GM12878 (cell line): ENCODE data around the gene DLK1.

Experiments
- ATF7 ChIP-seq: fragments of 450-650 bp; IDR thresholded peaks from 2 replicates; pipeline ENCODE4 v1.6.1; 2016; ENCODE audit warnings: low read depth, mild to moderate bottlenecking
- CREM ChIP-seq: IDR thresholded peaks from 2 replicates; pipeline ENCODE4 v1.6.1; 2014; ENCODE audit warnings: antibody characterized with exemption, low read depth
- CTCF ChIP-seq, 3 experiments: IDR thresholded peaks in 2 of 3; conservative IDR thresholded peaks in 1 of 3; 2 replicates each; pipeline ENCODE4 v1.5.1; 2011; ENCODE audit warnings: low read depth in 3 of 3, low read length in 3 of 3, mild to moderate bottlenecking in 3 of 3, control low read depth in 2 of 3, moderate library complexity in 2 of 3, inconsistent platforms in 1 of 3, mixed read lengths in 1 of 3; ENCODE audit not compliant: control insufficient read depth in 2 of 3, insufficient read depth in 1 of 3; ENCODE audit errors: extremely low read depth in 1 of 3
- NR2C1 ChIP-seq: fragments of 450-650 bp; IDR thresholded peaks from 2 replicates; pipeline ENCODE4 v1.6.1; 2017; ENCODE audit warnings: antibody characterized with exemption, mild to moderate bottlenecking, moderate library complexity
- NRF1 ChIP-seq: conservative IDR thresholded peaks from 2 replicates; pipeline ENCODE4 v1.6.1; 2011; ENCODE audit warnings: mild to moderate bottlenecking, low read depth, low read length, improper control_type of control experiment
- POLR2A ChIP-seq: IDR thresholded peaks from 2 replicates; pipeline ENCODE4 v1.6.1; 2011; ENCODE audit warnings: low read depth, mild to moderate bottlenecking, low read length
- SUZ12 ChIP-seq: fragments of 200-600 bp; sonication (generic); IDR thresholded peaks from one replicate; pipeline ENCODE4 v1.6.1; 2018; ENCODE audit warnings: antibody characterized with exemption, mild to moderate bottlenecking; ENCODE audit not compliant: unreplicated experiment

GRCh38 chr14:100723135-100723829 lies 3.4 kb upstream of the DLK1 start:
- TF ChIP-seq ATF7 (no peak), CTCF (IDR thresholded peaks at IDR 0.05 in 2 of 3, conservative IDR thresholded peaks at IDR 0.05 in 1 of 3; ENCODE audit: control insufficient read depth in 2 of 3, extremely low read depth in 1 of 3, insufficient read depth in 1 of 3, low read depth in 3 of 3, low read length in 3 of 3) (no peak), NR2C1 (no peak), POLR2A (no peak), SUZ12 (no peak), NRF1 (no peak), CREM (no peak)
